Adipose tissue (tissue), 3 donors: Measurements from ENCODE around the gene KIF11. TPM values are rescaled to one million over a fixed set of nuclear protein-coding genes. Genes with fewer than 3 reads are reported as not detected.

Source experiments
- H3K27ac ChIP-seq: one replicate; pipeline ENCODE4 v1.5.1; 2013; ENCODE audit warnings: low read depth, low read length
- WGBS, 3 donors: extraction: QIAGEN DNeasy Blood & Tissue Kit; methylation state at CpG; one replicate each; pipeline ENCODE4 v1.1.7; 2013; 5-methylcytosine and 5-hydroxymethylcytosine counted together
- polyA plus RNA-seq, 3 donors: library from polyadenylated mRNA; stranded (reverse); fragments of 200-250 nt; gene quantifications; one replicate each; pipeline ENCODE4 v1.2.3, GENCODE V29; 2013
- donor health status: healthy with polysubstance abuse.
- donor health status: Bipolar disorder and iron deficiency.
- donor health status: healthy.

Gene KIF11
- polyA plus RNA-seq, 3 donors, result 0.25 to 0.45 (median 0.37) TPM

GRCh38 chr10:92695679-92696605, 103.0 kb downstream of the KIF11 start:
- H3K27ac ChIP-seq, result no peak overlapping the region
- 30 to 64% (median 54%) methylated on average over 58 to 61 of the region's 61 CpGs for WGBS, 3 donors

DNA sequence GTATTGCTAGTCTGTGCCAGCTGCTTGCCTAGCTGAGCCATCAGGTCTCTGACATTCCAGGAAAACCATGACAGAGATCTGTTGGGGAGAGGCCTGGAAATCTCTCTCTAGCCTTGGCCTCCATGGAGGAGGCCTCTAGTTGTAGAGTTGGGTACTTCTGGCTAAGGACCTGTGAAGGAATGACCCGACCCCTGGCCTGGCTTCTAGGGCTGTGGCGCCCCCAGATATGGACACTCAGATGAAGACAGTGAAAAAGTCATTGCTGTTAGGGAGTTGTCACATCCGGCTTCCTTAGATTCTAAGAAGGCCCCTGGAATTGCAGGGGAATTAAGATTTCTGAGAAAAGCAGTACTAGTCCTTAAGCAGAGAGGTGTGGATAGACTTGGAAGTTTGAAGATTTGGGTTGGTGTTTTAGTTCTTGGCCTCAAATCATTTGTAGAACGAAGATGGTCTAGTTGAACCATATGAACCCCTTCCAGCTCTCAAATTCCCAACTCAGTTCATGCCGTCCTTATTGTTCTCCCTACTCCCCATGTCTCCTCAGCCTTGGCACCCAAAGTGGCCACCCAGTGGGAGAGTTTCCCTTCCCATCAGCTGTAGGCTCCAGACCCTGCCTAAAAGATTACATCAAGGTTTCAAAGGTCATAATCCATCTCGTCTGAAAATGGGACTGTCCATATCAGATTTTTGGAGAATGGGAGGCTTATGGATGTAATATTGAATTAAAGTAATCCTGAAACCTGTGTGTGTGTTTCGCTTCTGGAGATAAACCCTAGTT, 103.9 kb downstream of the KIF11 start:
- WGBS, 3 donors, result 61 to 86% (median 83%) methylated on average over 7 of the region's 7 CpGs
- no peak overlapping the region for H3K27ac ChIP-seq

DNA sequence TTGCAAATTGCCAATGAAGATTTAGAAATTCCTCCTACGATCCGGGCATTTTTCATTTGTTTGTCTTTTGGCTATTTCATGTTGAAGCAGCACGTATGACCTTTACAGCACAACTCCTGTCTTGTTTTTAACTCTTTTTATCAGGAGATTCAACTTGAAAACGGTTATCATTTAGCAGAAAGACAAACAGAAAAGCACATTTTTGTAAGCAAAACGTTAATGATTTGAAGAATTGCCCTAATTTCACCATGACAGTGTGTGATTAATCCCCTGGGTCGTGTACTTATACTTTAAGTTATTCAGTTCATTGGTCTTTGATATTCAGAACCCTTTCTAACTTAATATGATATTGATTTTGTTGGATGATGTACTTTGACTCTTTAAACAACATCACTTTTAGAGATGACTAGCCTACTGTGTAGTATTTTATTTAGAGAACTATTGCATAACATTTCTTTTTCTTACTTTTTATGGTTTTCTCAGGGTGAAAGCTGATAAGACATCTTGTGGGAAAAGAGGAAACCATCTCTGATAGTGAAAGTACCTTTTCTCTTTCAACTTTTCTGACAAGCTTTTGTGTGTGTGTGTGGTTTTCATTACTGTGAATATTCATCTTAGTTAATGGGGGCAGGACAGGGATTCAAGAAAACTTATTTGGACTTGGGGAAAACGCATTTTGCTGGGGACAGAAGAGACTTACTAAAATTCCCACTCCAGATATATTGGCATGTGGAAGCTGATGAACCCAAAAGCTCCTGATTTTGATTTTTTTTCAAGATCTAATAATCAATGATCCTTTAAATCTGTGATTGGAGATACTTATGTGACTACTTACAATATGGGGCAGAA, 105.0 kb downstream of the KIF11 start:
- 20 to 58% (median 50%) methylated on average over 7 of the region's 7 CpGs for WGBS, 3 donors
- H3K27ac ChIP-seq, result no peak overlapping the region

GRCh38 chr10:92699193-92699517, 106.2 kb downstream of the KIF11 start:
- WGBS, 3 donors, result 4 to 55% (median 4%) methylated on average over 3 of the region's 3 CpGs
- H3K27ac ChIP-seq, result no peak overlapping the region

DNA sequence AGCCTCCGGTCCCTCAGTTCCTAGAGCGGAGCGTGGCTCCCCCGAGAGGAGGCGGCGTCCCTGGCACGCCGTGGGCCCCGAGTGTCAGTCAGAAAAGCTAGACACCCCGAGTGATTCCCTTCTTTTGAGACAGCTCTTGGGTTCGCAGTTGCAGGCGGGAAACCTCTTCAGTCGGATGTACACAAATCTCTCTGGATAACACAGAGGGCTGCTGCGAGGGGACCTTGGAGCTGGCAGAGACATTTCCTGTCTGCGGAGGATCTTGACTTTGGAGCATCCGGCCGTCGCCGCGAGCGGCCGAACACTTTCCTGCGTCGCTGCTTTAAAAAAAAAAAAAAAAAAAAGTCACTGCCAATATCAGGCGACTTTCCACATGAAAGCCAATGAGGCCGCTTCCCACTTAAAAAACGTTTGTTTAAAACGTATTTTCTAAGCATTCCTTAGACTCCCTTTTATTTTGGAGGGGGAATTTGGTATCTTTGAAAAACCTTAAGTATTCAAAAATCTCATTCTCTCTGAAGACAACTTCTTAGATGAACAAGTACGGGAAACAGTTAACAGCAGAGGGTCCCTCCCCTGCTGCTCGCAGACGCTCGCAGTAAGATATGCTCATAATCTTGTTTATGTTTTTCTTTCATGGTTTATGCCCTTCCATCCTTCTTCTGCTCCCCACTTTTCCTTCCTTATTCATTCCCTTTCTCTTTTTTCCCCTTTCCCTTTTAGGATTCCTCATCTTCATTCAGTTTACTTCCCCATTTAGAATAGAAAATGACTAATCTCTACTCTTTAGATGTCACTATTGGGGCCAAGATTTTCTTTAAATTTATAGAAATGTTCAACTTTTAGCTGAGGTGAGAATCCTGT, 106.8 kb downstream of the KIF11 start:
- H3K27ac ChIP-seq, result no peak overlapping the region
- WGBS, 3 donors, result 1 to 26% (median 2%) methylated on average over 32 of the region's 32 CpGs

GRCh38 chr10:92702301-92702916, 109.5 kb downstream of the KIF11 start:
- no peak overlapping the region for H3K27ac ChIP-seq
- WGBS, 3 donors, result 44 to 79% (median 48%) methylated on average over 4 of the region's 4 CpGs

Other genes with a start within 250 kb of the KIF11 start
- 1 to 10 TPM; 6.2 to 8.4 (median 6.4) TPM for gene IDE, start 19.0 kb upstream of the KIF11 start, polyA plus RNA-seq
- gene HHEX, start 96.8 kb downstream of the KIF11 start, polyA plus RNA-seq, result 10 to 100 TPM; 13.8 to 17.2 (median 15.5) TPM